HL-60 (cell line): Measurements from ENCODE around the gene ADGRL3.

Source experiments
- DNase-seq, 2 experiments: peaks; one replicate each; pipeline ENCODE4 v3.0.0-alpha.2; 2010 to 2020; ENCODE audit warnings: low read depth in 1 of 2, low spot score in 1 of 2
- H3K27ac ChIP-seq: fragments of 250-450 bp; sonication (Bioruptor Pico); replicated peaks from 2 replicates; pipeline ENCODE4 v1.5.1; 2020; ENCODE audit warnings: mild to moderate bottlenecking, moderate library complexity
- H3K27me3 ChIP-seq: fragments of 250-450 bp; sonication (Bioruptor Pico); 2 replicates; pipeline ENCODE4 v1.5.1; 2021; ENCODE audit warnings: mild to moderate bottlenecking, moderate library complexity; ENCODE audit not compliant: insufficient read depth, poor library complexity, severe bottlenecking
- H3K4me3 ChIP-seq: replicated peaks from 2 replicates; pipeline ENCODE4 v1.5.1; 2011; ENCODE audit warnings: mild to moderate bottlenecking, control low read depth, low read length; ENCODE audit not compliant: insufficient read depth
- CTCF ChIP-seq: IDR thresholded peaks from one replicate; pipeline ENCODE4 v1.5.1; 2011; ENCODE audit warnings: low read length, control low read depth, inconsistent platforms; ENCODE audit not compliant: insufficient read depth
- GABPA ChIP-seq: IDR thresholded peaks from 2 replicates; pipeline ENCODE4 v1.6.1; 2012; ENCODE audit warnings: low read depth
- POLR2AphosphoS5 ChIP-seq: IDR thresholded peaks from 2 replicates; pipeline ENCODE4 v1.6.1; 2012; ENCODE audit warnings: low read depth
- REST ChIP-seq: IDR thresholded peaks from 2 replicates; pipeline ENCODE4 v1.6.1; 2012; ENCODE audit warnings: low read depth; ENCODE audit not compliant: insufficient replicate concordance
- SPI1 ChIP-seq: IDR thresholded peaks from 2 replicates; pipeline ENCODE4 v1.6.1; 2012; ENCODE audit warnings: low read depth, mild to moderate bottlenecking, borderline replicate concordance

Gene ADGRL3

GRCh38 chr4:62119195-62119594 is 919.1 kb downstream of the ADGRL3 start:
- TF ChIP-seq GABPA (no peak), SPI1 (no peak), POLR2AphosphoS5 (no peak), REST (no peak), CTCF (no peak)
- H3K27me3 ChIP-seq = no peaks in the 10 kb centered on the region
- H3K27ac ChIP-seq = no peak overlapping the region
- DNase-seq = no peak
- no peak overlapping the region for H3K4me3 ChIP-seq

- H3K27ac ChIP-seq = no peak overlapping the region
- DNase-seq = no peak
- H3K4me3 ChIP-seq = no peak overlapping the region
- TF ChIP-seq POLR2AphosphoS5 (no peak), GABPA (no peak), SPI1 (no peak), CTCF (no peak), REST (no peak)
- no peaks in the 10 kb centered on the region for H3K27me3 ChIP-seq
These were observed 926.1 kb downstream of the ADGRL3 start for GRCh38 chr4:62126064-62126732.
